ENCODE measurements around the gene USP21.
"Not testable (repeated sequence)": the region's sequence is repeated elsewhere in the genome, so short reads cannot be mapped to it uniquely, and the experiment has no call there.

The USP21 gene

GRCh38 chr1:161159087-161159912 lies at the start of gene USP21:
USP21 (plus strand) TSS chr1:161159500; CDS start chr1:161160641, 1,141 bp downstream.
- TF ChIP-seq CTCF (conservative IDR thresholded peaks at IDR 0.05): no peak; the same call in 1 of the 2 replicates
- no peak for TF ChIP-seq ZFX (IDR thresholded peaks at IDR 0.05)
- H3K27ac ChIP-seq: peak within 1 kb of the TSS; percentile 92

GRCh38 chr1:161111117-161111516 lies 48.2 kb upstream of the USP21 start:
- no peak overlapping the region for H3K27ac ChIP-seq
- TF ChIP-seq ZFX (IDR thresholded peaks at IDR 0.05) (no peak), CTCF (conservative IDR thresholded peaks at IDR 0.05) (no peak)

GRCh38 chr1:161111527-161111926 lies 47.8 kb upstream of the USP21 start:
- H3K27ac ChIP-seq: no peak overlapping the region
- TF ChIP-seq CTCF (conservative IDR thresholded peaks at IDR 0.05): no peak
- no peak for TF ChIP-seq ZFX (IDR thresholded peaks at IDR 0.05)

GRCh38 chr1:161113915-161114314 lies 45.4 kb upstream of the USP21 start:
- TF ChIP-seq CTCF (conservative IDR thresholded peaks at IDR 0.05): no peak
- no peak for TF ChIP-seq ZFX (IDR thresholded peaks at IDR 0.05)
- no peak overlapping the region for H3K27ac ChIP-seq

- TF ChIP-seq CTCF (conservative IDR thresholded peaks at IDR 0.05) (no peak), ZFX (IDR thresholded peaks at IDR 0.05) (no peak)
- H3K27ac ChIP-seq: no peak overlapping the region
These were observed 44.7 kb upstream of the USP21 start for GRCh38 chr1:161114556-161114955.

GRCh38 chr1:161115132-161115711 lies 44.1 kb upstream of the USP21 start:
- no peak overlapping the region for H3K27ac ChIP-seq

GRCh38 chr1:161115961-161116360 lies 43.3 kb upstream of the USP21 start:
- H3K27ac ChIP-seq: not testable (repeated sequence)

More at GRCh38 chr1:161115132-161115711, 44.1 kb upstream of the USP21 start:
- no peak for TF ChIP-seq ZFX (IDR thresholded peaks at IDR 0.05)
- no peak for TF ChIP-seq CTCF (conservative IDR thresholded peaks at IDR 0.05)

Data from C4-2B (cell line).